HL-60 (cell line): ENCODE data around the gene DCX.

ENCODE experiments used
- DNase-seq, 2 experiments: peaks; one replicate each; pipeline ENCODE4 v3.0.0-alpha.2; 2010 to 2020; ENCODE audit warnings: low read depth in 1 of 2, low spot score in 1 of 2
- H3K27ac ChIP-seq: fragments of 250-450 bp; sonication (Bioruptor Pico); replicated peaks from 2 replicates; pipeline ENCODE4 v1.5.1; 2020; ENCODE audit warnings: mild to moderate bottlenecking, moderate library complexity
- H3K27me3 ChIP-seq: fragments of 250-450 bp; sonication (Bioruptor Pico); 2 replicates; pipeline ENCODE4 v1.5.1; 2021; ENCODE audit warnings: mild to moderate bottlenecking, moderate library complexity; ENCODE audit not compliant: insufficient read depth, poor library complexity, severe bottlenecking
- H3K4me3 ChIP-seq: replicated peaks from 2 replicates; pipeline ENCODE4 v1.5.1; 2011; ENCODE audit warnings: mild to moderate bottlenecking, control low read depth, low read length; ENCODE audit not compliant: insufficient read depth
- GABPA ChIP-seq: IDR thresholded peaks from 2 replicates; pipeline ENCODE4 v1.6.1; 2012; ENCODE audit warnings: low read depth
- POLR2AphosphoS5 ChIP-seq: IDR thresholded peaks from 2 replicates; pipeline ENCODE4 v1.6.1; 2012; ENCODE audit warnings: low read depth
- SPI1 ChIP-seq: IDR thresholded peaks from 2 replicates; pipeline ENCODE4 v1.6.1; 2012; ENCODE audit warnings: low read depth, mild to moderate bottlenecking, borderline replicate concordance
- TF ChIP-seq, protein P1 (sequence below): IDR thresholded peaks from 2 replicates; pipeline ENCODE4 v1.6.1; 2012; ENCODE audit warnings: low read depth; ENCODE audit not compliant: insufficient replicate concordance
- TF ChIP-seq, protein P2 (sequence below): IDR thresholded peaks from one replicate; pipeline ENCODE4 v1.5.1; 2011; ENCODE audit warnings: low read length, control low read depth, inconsistent platforms; ENCODE audit not compliant: insufficient read depth

Gene DCX

DNA sequence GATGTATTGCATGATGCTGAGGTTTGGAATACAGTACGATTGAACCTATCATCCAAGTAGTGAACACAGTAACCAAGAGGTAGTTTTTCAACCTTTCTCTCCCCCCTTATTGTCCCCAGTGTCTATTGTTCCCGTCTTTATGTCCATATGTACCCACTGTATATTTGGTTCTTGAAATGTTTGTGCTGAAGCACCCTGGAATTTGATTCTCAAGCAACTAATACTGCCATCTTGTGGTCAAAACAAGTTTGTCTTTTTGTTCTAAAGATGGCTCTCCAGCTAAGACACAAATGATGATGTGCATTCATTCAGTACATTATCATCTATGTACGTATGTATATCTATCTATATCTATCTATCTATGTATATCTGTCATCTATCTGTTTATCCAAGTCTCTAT is 33.5 kb upstream of the DCX start:
- TF ChIP-seq SPI1 (no peak), GABPA (no peak), POLR2AphosphoS5 (no peak)
- TF ChIP-seq, protein P1, sequence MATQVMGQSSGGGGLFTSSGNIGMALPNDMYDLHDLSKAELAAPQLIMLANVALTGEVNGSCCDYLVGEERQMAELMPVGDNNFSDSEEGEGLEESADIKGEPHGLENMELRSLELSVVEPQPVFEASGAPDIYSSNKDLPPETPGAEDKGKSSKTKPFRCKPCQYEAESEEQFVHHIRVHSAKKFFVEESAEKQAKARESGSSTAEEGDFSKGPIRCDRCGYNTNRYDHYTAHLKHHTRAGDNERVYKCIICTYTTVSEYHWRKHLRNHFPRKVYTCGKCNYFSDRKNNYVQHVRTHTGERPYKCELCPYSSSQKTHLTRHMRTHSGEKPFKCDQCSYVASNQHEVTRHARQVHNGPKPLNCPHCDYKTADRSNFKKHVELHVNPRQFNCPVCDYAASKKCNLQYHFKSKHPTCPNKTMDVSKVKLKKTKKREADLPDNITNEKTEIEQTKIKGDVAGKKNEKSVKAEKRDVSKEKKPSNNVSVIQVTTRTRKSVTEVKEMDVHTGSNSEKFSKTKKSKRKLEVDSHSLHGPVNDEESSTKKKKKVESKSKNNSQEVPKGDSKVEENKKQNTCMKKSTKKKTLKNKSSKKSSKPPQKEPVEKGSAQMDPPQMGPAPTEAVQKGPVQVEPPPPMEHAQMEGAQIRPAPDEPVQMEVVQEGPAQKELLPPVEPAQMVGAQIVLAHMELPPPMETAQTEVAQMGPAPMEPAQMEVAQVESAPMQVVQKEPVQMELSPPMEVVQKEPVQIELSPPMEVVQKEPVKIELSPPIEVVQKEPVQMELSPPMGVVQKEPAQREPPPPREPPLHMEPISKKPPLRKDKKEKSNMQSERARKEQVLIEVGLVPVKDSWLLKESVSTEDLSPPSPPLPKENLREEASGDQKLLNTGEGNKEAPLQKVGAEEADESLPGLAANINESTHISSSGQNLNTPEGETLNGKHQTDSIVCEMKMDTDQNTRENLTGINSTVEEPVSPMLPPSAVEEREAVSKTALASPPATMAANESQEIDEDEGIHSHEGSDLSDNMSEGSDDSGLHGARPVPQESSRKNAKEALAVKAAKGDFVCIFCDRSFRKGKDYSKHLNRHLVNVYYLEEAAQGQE: no peak
- TF ChIP-seq, protein P2, sequence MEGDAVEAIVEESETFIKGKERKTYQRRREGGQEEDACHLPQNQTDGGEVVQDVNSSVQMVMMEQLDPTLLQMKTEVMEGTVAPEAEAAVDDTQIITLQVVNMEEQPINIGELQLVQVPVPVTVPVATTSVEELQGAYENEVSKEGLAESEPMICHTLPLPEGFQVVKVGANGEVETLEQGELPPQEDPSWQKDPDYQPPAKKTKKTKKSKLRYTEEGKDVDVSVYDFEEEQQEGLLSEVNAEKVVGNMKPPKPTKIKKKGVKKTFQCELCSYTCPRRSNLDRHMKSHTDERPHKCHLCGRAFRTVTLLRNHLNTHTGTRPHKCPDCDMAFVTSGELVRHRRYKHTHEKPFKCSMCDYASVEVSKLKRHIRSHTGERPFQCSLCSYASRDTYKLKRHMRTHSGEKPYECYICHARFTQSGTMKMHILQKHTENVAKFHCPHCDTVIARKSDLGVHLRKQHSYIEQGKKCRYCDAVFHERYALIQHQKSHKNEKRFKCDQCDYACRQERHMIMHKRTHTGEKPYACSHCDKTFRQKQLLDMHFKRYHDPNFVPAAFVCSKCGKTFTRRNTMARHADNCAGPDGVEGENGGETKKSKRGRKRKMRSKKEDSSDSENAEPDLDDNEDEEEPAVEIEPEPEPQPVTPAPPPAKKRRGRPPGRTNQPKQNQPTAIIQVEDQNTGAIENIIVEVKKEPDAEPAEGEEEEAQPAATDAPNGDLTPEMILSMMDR: no peak
- no peak overlapping the region for H3K4me3 ChIP-seq
- no peaks in the 10 kb centered on the region for H3K27me3 ChIP-seq
- no peak overlapping the region for H3K27ac ChIP-seq
- DNase-seq: peak in 1 of 2 experiments; percentile 15

DNA sequence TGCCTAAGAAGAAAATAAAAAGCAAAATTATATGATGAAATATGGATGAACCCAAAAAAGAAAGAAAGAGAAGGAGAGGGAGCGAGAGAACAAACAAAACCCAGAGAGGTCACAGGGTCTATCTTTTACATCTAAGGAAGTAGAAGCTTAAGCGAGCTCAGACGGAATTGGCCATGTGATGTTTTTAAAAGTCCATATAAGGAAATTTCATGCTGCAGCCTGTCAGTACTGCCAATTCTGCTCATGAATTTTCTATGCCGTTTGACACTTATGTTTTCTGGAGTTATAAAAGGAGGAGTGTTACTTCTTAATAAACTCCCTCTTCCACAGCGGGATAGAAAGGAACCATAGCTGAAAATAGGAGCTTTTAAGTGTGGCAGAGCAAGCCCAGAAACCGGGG is 32.9 kb upstream of the DCX start:
- DNase-seq: no peak
- Histone ChIP-seq H3K27me3 (no peaks in the 10 kb centered on the region), H3K27ac (no peak overlapping the region), H3K4me3 (no peak overlapping the region)
- TF ChIP-seq SPI1: no peak
- TF ChIP-seq GABPA: no peak
- TF ChIP-seq, protein P1: no peak
- TF ChIP-seq POLR2AphosphoS5: no peak
- TF ChIP-seq, protein P2: no peak

DNA sequence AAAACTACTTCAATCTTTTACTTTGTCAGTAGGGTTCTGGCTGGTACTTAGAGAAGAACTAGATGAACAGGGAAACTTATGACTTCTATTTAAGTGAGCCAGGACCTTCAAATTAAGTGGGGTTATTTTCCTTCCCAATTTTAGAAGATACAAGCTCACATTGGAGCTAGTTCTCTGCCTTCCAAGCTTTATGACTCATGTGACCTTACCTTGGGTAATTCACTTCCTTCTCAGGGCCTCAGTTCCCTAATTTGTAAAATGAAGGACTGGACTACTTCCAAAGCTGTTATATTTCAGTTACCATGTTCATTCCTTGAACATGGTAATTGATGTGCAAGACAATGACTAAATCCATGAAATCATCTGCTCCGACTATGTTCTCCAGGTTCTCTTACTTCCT is 32.0 kb upstream of the DCX start:
- no peak for DNase-seq
- Histone ChIP-seq H3K27me3 (no peaks in the 10 kb centered on the region), H3K27ac (no peak overlapping the region), H3K4me3 (no peak overlapping the region)
- TF ChIP-seq POLR2AphosphoS5: no peak
- TF ChIP-seq, protein P2: no peak
- no peak for TF ChIP-seq SPI1
- TF ChIP-seq, protein P1: no peak
- TF ChIP-seq GABPA: no peak
